ENCODE measurements around the gene CEP95. TPM values are rescaled to one million over a fixed set of nuclear protein-coding genes. Genes with fewer than 3 reads are reported as not detected.

The CEP95 gene
- total RNA-seq, 1 donor = 48.9 TPM

DNA sequence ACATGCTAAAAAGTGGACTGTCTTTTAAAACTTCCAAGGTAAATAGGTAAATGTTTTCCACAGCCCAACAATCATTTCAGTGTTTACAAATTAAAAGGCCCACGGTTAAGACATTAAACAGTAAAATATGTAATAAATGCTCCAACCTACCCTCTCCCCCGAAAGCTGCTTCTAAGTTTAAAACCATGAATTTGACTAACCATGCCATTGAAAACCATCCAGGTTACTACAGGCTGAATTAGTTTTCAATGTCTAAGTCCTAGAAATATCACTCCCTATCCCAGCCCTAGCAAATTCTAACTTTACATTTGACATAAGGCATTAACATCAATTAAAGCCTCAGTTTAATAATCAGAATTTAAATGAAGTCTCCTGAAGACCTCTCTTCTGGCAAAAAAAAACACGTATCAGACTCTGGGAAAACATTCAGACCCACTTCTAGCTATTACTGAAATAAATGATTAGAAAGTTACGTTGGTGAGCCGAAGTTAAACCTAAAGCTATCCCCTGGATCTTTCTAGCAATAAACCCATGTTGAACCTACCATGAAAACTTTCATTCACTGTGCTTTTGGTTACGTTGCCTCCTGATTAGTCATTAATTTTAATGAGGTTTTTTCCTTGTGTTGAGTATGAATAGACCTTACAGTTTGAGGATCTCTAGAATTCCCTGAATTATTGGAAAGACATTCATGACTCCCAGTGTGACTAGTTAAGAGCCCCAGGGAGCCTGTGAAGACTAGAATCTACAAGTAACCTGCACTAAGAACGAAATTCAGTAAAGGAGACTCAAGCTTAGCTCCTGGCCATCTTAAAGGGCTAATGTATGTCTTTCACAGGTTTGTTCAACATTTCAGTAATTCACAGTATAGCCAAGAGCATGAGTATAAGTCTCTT is 8.2 kb upstream of the CEP95 start:
- peak overlapping the region; percentile 61 for H3K27ac ChIP-seq (ENCODE audit: low read depth, low read length)

DNA sequence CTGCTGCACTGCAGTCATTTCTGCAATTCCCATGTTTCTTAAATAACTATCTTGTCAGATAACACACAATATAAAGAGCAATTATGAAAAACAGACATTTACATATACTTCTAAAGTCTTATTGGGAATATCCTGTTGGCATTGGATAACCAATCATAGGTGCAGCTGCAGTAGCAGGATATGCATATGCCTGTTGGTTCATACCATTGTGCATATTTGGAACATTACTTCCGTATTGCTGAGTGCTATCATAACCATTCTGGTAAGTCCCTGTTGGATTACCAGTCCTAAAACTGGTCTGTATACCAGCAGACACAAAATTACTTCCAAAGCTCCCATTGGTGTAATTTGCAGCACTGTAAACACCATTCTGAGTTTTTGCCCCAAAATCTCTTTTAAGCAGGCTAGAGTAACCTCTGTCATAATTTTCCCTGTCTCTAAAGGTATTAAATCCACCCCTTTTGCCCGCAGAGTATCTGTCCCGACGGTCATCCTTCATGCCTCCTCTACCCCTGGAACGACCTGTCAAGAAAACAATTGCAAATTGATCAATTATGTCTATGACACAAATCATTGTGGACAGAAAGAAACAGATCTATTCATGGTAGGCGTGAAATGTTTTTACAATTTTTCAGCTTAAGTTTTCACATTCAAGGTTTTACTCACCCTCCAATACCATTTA is 6.8 kb upstream of the CEP95 start:
- H2AFZ ChIP-seq (ENCODE audit: low read length) = no peak overlapping the region
- peaks cover 74% of the 10 kb centered on the region for H3K36me3 ChIP-seq (ENCODE audit: insufficient read depth, low read length)
- peaks cover 71% of the 10 kb centered on the region for H3K79me2 ChIP-seq (ENCODE audit: insufficient read depth, low read length)
- peak overlapping the region; percentile 6 for H3K4me2 ChIP-seq (ENCODE audit: insufficient read depth, low read length)
- H3K27ac ChIP-seq (ENCODE audit: low read depth, low read length) = peak overlapping the region; percentile 99
- H3K9me3 ChIP-seq (ENCODE audit: low read depth, low read length) = no peaks in the 10 kb centered on the region
- H3K4me3 ChIP-seq (ENCODE audit: insufficient read depth, low read length) = no peak overlapping the region
- TF ChIP-seq, protein P1, sequence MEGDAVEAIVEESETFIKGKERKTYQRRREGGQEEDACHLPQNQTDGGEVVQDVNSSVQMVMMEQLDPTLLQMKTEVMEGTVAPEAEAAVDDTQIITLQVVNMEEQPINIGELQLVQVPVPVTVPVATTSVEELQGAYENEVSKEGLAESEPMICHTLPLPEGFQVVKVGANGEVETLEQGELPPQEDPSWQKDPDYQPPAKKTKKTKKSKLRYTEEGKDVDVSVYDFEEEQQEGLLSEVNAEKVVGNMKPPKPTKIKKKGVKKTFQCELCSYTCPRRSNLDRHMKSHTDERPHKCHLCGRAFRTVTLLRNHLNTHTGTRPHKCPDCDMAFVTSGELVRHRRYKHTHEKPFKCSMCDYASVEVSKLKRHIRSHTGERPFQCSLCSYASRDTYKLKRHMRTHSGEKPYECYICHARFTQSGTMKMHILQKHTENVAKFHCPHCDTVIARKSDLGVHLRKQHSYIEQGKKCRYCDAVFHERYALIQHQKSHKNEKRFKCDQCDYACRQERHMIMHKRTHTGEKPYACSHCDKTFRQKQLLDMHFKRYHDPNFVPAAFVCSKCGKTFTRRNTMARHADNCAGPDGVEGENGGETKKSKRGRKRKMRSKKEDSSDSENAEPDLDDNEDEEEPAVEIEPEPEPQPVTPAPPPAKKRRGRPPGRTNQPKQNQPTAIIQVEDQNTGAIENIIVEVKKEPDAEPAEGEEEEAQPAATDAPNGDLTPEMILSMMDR (IDR thresholded peaks at IDR 0.05; ENCODE audit: extremely low read depth, low read depth, low read length) = no peak
- no peaks in the 10 kb centered on the region for H3K27me3 ChIP-seq (ENCODE audit: insufficient read depth, low read length)
- DNase-seq (ENCODE audit: insufficient read length, low spot score, missing footprints) = no peak
- H4K20me1 ChIP-seq (ENCODE audit: insufficient read depth, low read length) = peaks cover 70% of the 10 kb centered on the region
- peaks cover 77% of the 10 kb centered on the region for H3K4me1 ChIP-seq (ENCODE audit: insufficient read depth, low read length)

More for the DNA sequence above, 8.2 kb upstream of the CEP95 start:
- Histone ChIP-seq H4K20me1 (ENCODE audit: insufficient read depth, low read length) (peaks cover 56% of the 10 kb centered on the region), H3K36me3 (ENCODE audit: insufficient read depth, low read length) (peaks cover 61% of the 10 kb centered on the region), H3K4me1 (ENCODE audit: insufficient read depth, low read length) (peaks cover 76% of the 10 kb centered on the region), H3K9me3 (ENCODE audit: low read depth, low read length) (no peaks in the 10 kb centered on the region), H3K4me2 (ENCODE audit: insufficient read depth, low read length) (peak overlapping the region; percentile 98), H3K27me3 (ENCODE audit: insufficient read depth, low read length) (no peaks in the 10 kb centered on the region), H2AFZ (ENCODE audit: low read length) (no peak overlapping the region), H3K4me3 (ENCODE audit: insufficient read depth, low read length) (no peak overlapping the region), H3K79me2 (ENCODE audit: insufficient read depth, low read length) (peaks cover 65% of the 10 kb centered on the region)
- TF ChIP-seq, protein P1 (IDR thresholded peaks at IDR 0.05; ENCODE audit: extremely low read depth, low read depth, low read length) = no peak
- DNase-seq (ENCODE audit: insufficient read length, low spot score, missing footprints) = no peak

DNA sequence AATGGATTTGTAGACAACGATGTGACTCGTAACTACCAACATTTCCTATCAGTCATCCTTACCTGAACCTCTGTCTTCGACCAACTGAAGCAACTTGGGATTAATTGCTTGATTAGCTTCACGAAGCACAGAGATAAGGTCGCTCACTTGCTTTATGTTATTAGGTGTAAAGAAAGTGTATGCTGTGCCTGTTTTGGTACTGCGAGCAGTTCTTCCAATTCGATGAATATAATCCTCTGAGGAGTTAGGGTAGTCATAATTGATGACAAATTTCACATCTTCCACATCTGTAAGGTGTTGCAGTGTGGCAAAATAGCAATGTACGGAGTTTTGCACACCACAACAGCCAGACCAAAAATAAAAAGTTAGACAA is 6.3 kb upstream of the CEP95 start:
- Histone ChIP-seq H3K79me2 (ENCODE audit: insufficient read depth, low read length) (peaks cover 71% of the 10 kb centered on the region), H3K9me3 (ENCODE audit: low read depth, low read length) (no peaks in the 10 kb centered on the region), H3K27ac (ENCODE audit: low read depth, low read length) (peak overlapping the region; percentile 99), H3K36me3 (ENCODE audit: insufficient read depth, low read length) (peaks cover 77% of the 10 kb centered on the region), H4K20me1 (ENCODE audit: insufficient read depth, low read length) (peaks cover 74% of the 10 kb centered on the region), H3K4me1 (ENCODE audit: insufficient read depth, low read length) (peaks cover 75% of the 10 kb centered on the region), H3K4me2 (ENCODE audit: insufficient read depth, low read length) (peak overlapping the region; percentile 6), H2AFZ (ENCODE audit: low read length) (no peak overlapping the region), H3K27me3 (ENCODE audit: insufficient read depth, low read length) (no peaks in the 10 kb centered on the region), H3K4me3 (ENCODE audit: insufficient read depth, low read length) (no peak overlapping the region)
- no peak for DNase-seq (ENCODE audit: insufficient read length, low spot score, missing footprints)
- TF ChIP-seq, protein P1 (IDR thresholded peaks at IDR 0.05; ENCODE audit: extremely low read depth, low read depth, low read length) = no peak
